IPS DF 4.7 (cell line): ENCODE data around the gene RET.

Experiments used
- DNase-seq: peaks from one replicate; pipeline ENCODE4 v3.0.0-alpha.2; 2013; ENCODE audit warnings: low spot score; ENCODE audit errors: extremely low read depth

RET gene

DNA sequence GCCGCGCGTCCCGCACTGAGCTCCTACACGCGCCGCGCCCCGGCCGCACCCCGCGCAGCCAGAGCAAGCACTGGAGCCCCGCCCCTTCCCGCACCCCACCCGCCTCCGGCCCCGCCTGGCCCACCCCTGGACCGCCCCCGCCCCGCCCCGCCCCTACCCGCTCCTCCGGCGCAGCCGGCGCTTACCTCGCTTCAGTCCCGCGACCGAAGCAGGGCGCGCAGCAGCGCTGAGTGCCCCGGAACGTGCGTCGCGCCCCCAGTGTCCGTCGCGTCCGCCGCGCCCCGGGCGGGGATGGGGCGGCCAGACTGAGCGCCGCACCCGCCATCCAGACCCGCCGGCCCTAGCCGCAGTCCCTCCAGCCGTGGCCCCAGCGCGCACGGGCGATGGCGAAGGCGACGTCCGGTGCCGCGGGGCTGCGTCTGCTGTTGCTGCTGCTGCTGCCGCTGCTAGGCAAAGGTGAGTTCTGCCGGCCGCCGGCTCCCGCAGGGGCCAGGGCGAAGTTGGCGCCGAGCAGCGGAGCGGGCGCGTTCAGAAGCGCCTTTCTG is at the start of gene RET:
TSS of gene RET (plus strand) at position 194 of the 545 bp plus-strand sequence. CDS start at position 384, 190 bp downstream.
- no peak for DNase-seq

DNA sequence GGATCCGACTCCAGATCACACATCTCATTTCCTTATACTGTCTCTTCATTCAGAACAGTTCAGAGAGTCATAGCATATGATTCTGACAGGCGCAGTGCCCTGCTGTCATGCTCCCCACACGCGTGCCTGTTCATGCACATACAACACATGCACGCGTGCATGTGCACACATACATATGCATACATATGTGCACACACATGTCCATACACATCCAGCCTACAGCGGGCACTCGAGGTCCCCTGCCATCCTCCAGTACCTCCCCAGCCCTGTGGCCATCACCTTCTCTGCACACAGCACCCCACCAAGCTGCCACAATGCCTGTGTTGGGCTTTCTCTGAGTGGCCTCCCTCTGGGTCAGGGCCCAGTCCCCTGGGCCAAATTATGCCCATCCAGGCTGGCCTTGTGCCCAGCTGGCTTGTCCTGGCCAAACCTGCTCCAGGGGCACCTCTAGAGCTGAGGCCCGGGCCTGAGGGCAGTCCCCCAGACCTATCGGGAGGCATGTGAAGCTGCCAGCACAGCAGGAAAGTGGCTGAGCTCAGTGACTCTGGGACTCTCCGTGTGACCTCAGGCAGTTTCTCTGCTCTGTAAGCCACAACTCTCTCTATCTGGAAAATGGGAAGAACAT is 49.4 kb upstream of the RET start:
- DNase-seq: no peak

DNA sequence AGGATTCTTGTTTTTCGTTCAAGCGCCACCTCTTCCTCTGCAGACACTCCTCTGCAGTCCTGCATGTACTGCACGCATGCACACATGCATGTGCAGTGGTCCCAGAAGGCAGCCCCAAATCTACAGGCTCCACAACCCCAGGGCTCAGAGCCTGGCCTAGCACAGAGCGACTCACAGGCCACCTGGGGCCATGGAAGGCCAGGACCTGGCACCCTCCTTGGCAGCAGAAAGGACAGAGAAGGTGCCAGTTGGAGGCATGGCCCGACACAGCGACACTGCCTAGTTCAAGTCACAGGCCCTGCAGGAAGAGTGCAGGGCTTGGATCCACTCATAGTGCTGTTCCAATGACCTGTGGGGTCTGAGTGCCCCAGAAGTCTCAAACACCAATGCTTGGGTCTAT is 48.7 kb upstream of the RET start:
- DNase-seq: no peak

DNA sequence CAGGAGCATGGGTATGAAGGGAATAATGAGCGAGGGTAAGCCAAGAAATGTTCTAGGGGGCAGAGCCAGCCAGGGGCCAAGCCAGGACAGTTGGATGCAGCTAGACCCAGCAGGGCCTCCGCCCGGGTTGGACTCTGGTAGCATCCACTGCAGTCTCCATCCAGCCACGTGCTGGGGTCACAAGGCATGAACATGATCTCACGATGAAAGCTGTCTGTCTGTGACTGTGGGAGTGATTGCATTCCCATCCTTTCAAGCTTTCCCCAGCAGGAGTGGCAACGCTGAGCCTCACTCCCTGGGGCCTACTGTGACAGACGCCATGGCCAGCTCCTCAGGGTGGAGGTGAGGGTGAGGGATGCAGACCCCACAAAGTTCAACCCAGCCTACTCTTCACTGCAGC is 47.8 kb upstream of the RET start:
- DNase-seq: no peak

DNA sequence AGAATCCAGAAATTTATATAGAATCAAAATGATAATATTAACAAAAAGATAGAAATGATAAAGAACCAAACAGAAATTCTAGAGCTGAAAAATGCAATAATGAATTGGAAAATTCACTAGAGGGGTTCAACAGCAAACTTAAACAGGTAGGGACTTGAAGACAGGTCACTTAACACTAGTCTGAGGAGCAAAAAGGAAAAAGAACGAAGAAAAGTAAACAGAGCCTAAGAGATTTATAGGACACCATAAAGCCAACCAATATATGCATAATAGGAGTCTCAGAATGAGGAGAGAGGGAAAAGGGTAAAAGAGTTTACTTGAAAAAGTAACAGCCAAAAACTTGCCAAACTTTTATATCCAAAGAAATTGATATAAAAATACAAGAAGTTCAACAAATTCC is 44.3 kb upstream of the RET start:
- DNase-seq: no peak

DNA sequence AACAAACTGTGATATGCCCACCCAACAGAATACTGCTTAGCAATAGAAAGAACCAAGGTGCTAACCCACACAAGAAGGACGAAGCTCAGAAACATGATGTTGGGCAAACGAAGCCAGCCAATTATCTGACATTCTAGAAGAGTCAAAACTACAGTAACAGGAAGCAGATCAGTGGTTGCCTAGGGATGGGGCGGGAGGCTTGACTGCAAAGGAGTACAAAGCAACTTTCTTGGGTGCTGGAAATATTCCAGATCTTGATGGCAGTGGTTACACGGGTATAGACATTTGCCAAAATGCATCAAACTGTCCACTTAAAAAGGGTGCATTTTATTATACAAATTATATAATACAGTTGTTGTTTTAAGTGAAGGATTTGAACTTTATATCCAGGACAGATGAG is 41.1 kb upstream of the RET start:
- DNase-seq: no peak

DNA sequence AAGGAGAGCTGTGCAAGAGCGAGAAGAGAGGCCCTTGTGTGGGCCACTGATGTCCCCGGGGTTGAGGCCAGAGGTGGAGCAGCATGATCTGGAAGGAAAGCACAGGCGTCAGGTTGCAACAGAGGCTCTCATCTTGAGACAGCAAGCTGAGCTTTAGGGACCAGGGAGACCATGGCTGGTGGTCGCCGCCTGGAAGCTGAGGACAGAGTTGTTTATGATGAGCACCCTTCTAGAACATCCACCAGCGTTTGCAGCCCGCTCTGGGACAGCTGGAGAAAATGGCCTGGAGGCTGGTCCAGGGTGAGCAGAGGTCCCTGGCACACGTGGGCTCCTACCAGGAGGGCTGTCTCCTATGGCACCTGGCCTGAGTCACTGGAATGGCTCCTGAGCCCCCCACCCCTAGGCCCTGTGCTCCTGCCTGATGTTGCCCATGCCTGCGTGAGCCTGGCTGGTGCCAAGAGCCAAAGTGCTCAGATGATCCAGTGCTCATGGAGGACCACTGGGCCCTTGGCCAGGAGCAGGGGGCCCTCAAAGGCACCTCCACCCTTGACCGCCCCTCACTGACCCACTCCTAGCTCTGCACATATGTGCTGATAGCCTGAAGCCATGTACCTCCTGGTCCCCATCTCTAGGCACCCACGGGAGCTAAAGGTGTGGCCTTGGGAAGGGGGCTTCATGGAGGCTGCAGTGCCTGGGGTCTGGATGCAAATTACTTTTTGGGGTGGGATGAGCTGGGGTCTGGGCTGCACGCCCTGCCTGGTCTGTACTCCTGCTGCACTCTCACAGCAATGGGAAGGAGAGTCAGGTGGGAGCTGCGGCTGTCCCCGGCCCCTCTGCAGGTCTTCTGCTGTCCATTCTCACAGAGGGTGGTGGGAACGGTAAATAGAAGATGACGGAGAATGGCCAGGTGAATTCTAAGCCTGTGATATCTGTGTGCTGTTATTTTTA is 40.1 kb upstream of the RET start:
- no peak for DNase-seq

DNA sequence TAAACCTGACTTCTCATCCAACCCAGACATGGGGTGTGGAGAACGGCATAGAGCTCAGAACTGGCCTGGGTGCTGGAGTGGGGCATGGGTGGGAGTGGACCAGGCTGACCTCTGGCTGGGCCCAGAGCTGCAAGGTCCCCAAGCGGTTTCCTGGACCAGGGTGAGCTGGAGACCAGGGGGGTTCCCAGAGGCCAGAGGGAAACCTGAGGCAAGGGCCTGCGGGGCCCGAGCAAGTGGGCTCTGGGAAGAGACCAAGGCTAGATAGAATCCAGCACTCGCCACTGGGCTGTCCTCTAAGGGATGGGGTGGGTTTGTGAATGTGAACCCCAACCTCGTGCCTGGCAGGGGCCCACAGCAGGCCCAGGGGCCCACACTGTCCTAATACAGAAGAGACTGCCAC is 39.4 kb upstream of the RET start:
- no peak for DNase-seq

DNA sequence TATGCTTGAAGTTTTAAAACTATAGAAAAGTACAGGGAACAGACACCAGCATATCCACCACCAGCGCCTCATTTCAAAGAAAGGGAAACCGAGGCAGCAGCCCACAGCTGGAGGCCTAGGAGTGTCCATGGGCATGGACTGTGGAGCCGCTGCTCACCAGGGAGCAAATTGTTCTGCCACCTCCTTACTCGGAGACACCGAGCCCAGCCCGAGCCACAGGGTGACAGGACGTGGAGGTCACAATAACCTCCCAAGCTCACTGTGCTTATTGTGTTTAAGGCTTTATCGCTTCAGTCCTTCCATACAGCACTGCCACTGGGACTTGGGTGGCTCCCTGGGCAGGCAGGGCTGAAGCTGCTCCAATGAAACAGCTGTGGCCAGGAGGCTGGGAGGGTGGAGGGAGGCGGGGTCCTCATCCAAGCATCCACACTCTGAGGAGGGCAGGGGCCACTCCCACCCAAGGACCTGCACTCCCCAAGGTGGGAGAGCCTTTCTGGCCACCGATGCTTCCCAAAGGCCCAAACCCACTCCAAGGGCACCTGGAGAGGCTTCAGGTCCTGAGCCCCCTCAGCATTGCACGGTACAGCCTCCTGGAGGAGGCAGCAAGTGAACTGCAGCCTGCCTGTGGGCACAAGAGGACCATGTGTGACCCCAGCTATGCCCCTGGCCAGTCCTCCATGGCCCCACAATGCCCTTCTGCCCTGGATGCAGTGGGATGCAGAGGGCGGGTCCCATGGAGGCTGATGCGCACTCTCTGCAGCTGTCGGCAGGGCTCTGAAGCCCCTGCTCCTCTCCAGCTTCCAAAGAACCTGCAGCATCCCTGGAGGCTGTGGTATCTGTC is 38.7 kb upstream of the RET start:
- no peak for DNase-seq

DNA sequence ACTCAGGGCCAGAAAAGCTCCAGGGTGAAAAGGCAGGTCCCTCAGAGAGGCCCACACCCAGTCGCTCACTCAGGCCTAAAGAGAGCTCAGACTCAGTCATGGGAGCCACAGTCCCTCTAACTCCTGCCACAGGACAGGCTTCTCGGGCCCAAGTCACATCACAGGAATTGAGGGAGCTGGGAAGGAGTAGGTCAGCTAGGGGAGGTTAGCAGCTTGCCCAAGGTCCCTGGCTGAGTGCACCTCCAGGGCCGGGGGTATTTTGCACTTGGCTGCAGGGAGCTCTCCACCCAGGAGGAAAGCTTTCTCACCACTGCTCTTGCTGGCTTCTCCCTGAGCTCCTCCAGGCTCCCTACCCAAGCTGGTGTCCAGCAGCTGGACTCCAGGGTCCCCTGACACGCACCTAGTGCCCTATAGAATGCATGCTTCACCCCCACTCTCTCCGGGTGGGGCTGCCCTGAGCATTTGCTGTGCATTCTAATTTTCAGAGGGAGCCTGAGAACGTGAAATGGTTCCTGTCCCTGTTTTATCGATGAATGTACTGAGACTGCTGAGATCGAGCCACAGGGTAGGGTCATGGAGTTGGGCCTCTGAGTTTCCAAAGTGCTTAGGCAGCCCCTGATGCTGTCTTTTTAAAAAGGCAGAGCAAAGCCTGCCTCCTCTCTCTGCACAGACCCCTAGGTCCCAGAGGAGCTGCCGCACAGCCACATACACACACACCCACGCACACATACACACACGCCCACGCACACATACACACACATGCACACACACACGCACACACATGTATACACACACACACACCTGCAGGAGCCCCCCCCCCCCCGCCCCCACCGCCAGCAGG is 37.9 kb upstream of the RET start:
- DNase-seq: no peak

DNA sequence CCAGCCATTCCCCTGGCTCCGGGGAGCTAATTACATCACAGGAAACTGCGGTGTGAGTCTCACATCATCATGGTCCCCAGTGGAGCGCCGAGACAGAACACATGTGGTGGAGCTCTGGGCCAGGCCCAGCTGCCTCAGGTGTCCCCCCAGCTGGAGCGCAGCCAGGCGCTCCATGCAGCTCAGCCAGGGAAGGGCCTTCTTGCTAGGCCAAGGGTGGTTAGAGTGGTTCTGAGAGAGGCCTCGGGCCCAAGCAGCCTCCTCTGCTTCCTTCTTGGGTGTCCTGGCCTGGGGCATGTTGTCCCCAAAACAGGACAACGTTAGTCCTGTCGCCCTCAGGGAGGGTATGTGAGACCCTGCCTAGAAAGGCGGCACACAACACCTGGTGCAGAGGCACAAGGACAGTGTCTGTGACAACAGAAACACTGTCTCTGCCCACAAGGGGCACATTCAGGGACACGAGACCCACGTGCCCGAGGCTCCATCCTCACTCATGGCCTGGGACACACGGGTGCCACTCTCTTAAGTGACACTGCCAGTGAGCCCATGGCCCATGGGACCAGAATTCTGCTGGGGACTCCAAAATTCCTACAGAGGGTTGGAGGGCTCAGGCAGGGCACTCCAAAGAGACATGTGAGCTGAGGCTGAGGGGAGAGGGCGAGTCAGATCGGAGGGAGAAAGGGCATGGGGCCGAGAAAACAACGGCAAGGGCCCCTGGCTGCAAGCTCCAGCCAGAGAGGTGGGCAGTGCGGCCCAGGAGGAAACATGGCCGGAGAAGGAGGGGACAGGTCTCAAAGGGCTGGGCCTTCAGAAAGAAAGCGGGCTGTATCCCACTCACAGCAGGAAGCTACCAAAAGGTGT is 37.0 kb upstream of the RET start:
- DNase-seq: no peak

DNA sequence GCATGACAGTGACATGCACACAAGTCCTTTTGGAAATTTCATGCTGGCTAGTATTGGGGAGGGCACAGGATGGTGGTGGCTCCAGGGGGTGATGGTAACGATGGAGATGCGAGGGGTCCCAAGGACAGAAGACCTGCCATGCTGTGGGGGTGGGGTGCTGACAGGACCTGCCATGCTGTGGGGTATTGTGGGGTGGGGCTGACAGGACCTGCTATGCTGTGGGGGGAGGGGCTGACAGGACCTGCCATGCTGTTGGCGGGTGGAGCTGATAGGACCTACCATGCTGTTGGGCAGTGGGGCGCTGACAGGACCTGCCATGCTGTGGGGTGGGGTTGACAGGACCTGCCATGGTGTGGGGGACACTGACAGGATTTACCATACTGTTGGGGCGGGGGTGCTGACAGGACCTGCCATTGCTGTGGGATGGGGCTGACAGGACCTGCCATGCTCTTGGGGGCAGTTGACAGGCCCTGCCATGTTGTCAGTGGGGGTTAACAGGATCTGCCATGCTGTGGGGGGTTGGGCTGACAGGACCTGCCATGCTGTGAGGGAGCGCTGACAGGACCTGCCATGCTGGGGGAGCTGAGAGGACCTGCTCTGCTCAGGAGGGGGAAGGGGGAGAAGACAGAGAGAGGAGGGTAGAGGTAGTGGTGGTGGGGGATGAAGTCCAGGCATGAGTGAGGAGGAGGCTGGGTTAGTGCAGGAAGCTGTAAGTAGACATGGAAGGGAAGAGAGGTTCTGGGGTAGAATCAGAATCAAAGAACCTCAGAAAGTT is 36.2 kb upstream of the RET start:
- no peak for DNase-seq

DNA sequence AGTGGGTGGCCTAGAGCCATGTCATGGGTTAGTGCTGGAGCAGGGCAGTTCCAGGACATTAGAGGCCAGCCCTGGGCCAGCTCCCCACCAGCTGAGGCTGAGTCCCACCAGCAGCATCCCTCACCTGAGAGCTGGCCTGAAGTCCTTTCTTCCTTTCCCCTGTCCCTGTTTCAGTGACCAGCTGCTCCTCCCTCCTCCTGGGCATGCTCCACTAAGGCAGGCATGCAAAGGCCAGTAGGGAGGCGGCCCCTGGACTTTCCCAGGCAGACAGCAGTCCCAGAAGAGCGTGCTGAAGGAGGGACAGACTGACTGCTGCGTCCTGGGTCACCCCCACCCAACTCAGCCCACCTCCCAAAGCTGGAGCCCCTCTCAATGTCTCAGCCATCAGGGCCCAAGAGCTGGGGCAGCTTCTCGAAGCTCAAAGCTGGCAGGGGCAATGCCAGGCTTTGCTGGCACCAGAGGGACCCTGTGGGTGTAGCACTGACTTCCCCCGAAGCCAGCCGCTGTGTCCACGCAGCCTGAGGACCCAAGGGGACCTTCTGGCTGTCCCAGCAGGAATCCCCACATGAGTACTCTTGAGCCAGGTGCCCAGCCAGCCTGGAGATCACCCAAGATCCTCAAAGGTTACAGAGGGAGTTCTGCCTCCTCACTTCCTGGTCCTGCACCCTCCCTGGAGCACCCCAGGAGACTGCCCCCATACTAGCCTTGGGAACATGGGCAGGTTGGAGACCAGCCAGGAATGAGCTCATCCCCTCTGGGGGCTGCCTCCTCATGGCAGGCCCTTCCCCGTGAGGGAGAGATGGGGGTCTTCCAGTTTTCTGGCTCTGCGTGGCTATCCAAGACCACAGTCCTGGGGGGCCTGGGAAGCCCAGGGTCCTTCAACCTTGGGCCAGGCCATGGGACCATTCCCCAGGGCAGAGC is 35.2 kb upstream of the RET start:
- DNase-seq: no peak

DNA sequence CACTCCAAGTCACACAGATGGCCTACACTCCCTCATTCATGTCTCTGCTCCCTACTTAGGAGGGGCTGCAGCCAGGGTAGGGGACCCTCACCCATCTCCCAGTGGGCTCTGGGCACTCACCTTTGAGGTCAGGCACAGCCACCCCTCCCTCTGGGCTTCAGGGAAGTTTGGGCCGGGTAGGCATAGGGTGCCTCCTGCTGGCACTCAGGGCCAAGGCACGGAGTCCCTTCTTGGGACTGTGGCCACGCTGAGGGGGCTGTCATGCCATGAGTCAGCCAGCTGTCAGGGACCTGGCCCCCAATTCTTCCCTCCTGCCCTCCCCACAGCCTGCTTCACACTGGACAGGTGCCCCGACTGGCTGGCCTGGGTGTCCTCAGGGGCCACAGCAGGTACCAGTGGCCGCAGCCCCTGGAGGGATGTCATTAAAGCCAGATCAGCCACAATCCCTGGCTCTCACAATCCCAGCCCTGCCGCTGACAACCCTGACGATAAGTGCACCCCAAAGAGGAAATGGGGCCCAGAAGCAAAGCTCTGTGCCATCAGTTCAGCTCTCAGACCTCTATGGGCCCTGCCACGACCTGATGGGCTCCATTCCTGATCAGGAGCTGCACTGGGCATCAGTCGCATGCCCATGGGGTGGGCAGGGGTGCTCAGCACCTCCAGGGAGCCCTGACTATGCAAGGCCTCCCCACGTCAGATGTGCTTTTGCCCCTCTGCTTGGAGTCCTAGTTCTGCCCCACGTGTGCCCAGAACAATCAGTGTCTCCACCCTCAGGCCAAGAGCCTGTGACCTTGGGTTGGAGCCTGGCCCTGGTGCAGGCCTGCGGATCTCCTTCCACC is 34.1 kb upstream of the RET start:
- no peak for DNase-seq

DNA sequence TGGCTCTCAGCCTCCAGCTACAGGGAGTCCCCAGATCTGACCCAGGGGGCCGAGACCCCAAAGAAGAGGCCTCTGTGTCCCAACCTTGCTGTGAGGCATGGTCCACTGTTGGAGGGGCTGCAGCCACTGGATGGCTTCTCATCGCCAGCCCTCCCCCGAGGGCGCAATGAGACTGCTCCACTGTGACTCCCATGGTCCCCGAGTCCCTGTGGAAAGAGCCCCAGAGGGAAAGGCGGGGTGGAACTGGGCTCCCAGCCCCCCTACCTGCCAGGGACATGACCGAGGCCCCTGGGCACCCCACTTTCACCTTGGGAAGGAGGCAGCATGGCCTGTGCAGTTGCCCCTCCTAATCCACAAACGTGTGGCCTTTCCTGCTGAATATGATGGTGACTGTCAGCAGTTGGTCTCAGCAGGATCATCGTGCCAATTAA is 33.5 kb upstream of the RET start:
- DNase-seq: no peak

DNA sequence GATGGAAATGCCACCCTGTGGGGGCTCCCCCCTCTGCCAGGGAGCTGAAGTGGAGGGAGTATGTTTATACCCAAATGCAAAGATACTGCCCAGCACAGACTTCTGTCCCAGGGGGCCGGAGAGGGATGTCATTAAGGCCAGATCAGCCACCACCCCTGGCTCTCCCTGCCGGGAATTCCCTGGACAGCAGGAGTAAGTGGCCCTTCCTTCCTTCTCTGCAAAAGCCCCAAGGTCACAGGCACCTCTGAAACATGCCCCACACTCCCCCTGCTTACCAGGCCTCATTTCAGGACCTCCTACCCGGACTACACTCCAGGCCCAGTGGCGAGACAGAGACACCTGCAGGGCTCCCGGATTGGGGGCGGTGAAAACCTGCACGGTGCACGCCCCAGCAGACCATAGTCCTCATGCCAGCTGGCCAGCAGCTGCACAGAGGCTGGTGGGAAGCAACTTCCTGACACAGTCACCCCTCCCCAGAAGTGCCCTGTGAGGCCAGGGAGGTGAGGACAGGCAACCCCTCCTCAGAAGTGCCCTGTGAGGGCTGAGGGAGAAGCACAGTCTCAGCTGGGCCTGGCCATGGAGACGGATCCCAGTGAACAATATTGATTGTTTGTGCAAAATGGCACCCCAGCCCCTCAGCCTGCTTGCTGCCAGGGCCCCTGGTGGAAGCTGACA is 33.0 kb upstream of the RET start:
- DNase-seq: no peak
